Heart left ventricle (tissue), 16 donors: Measurements from ENCODE around the gene SLC12A3. TPM values are rescaled to one million over a fixed set of nuclear protein-coding genes. Genes with fewer than 3 reads are reported as not detected.

Experiments used
- ATAC-seq, 4 donors: fragments of 200-7000 bp; cut with Tn5 transposase; one replicate each; pipeline ENCODE4 v1.9.1; 2020 to 2022; ENCODE audit warnings: moderate library complexity in 4 of 4, mild to moderate bottlenecking in 3 of 4, moderate number of reproducible peaks in 1 of 4
- DNase-seq, 5 donors: peaks; one replicate each; pipeline ENCODE4 v3.0.0-alpha.2; 2020
- H3K27ac ChIP-seq, 12 donors: fragments of 200-600 bp; sonication (generic) in 4 of 12; one replicate each; pipeline versions ENCODE4 v1.5.0 to v1.8.0; 2016 to 2022; ENCODE audit warnings: mild to moderate bottlenecking in 2 of 12
- H3K27me3 ChIP-seq, 9 donors: fragments of 200-600 bp; sonication (generic) in 2 of 9; one replicate each; pipeline versions ENCODE4 v1.5.1 to v1.8.0; 2016 to 2022; ENCODE audit warnings: mild to moderate bottlenecking in 3 of 9
- H3K36me3 ChIP-seq, 9 donors: fragments of 200-600 bp; sonication (generic) in 2 of 9; one replicate each; pipeline versions ENCODE4 v1.5.0 to v1.8.0; 2018 to 2022; ENCODE audit warnings: mild to moderate bottlenecking in 2 of 9
- H3K4me1 ChIP-seq, 12 donors: fragments of 200-600 bp; sonication (generic) in 4 of 12; one replicate each; pipeline versions ENCODE4 v1.5.0 to v1.8.0; 2016 to 2022; ENCODE audit warnings: mild to moderate bottlenecking in 3 of 12
- H3K4me3 ChIP-seq, 12 donors: fragments of 200-600 bp; sonication (generic) in 4 of 12; one replicate each; pipeline versions ENCODE4 v1.5.0 to v1.8.0; 2017 to 2022; ENCODE audit warnings: mild to moderate bottlenecking in 9 of 12, moderate library complexity in 4 of 12
- H3K9me3 ChIP-seq, 12 donors: fragments of 200-600 bp; sonication (generic) in 4 of 12; one replicate each; pipeline versions ENCODE4 v1.5.0 to v1.8.0; 2016 to 2022; ENCODE audit warnings: mild to moderate bottlenecking in 1 of 12
- CTCF ChIP-seq, 12 donors: fragments of 200-600 bp; sonication (generic) in 4 of 12; IDR thresholded peaks; one replicate each; pipeline versions ENCODE4 v1.5.0 to v1.8.0; 2018 to 2022; ENCODE audit warnings: antibody characterized with exemption in 12 of 12, mild to moderate bottlenecking in 5 of 12
- POLR2A ChIP-seq, 2 donors: fragments of 450-650 bp; IDR thresholded peaks; one replicate each; pipeline ENCODE4 v1.6.1; 2017; ENCODE audit warnings: antibody characterized with exemption in 2 of 2, mild to moderate bottlenecking in 2 of 2, moderate library complexity in 2 of 2
- WGBS, 4 donors: extraction: QIAGEN DNeasy Blood & Tissue Kit in 2 of 4; methylation state at CpG; one replicate each; pipeline versions ENCODE4 v1.1.5 to v1.1.7; 2013 to 2018; 5-methylcytosine and 5-hydroxymethylcytosine counted together
- intact Hi-C, 10 donors: fragments of 100-400 bp; cut with DNase I; formaldehyde crosslinking; loops; one replicate each; pipeline versions ENCODE4 v1.11.1 to v1.14.2; 2022
- polyA plus RNA-seq, 2 donors: library from polyadenylated mRNA; stranded (reverse); fragments of 200-250 nt; gene quantifications; one replicate each; pipeline ENCODE4 v1.2.3, GENCODE V29; 2013
- total RNA-seq, 9 donors: library from RNA; depleted of rRNA in 2 of 9; stranded (reverse); fragments of >200 nt in 2 of 9; fragmentation: NEBNext Ultra II Directional in 3 of 9; extraction: Animal tissue kit (Norgen Biotek cat#: 25700) in 3 of 9; gene quantifications; one replicate each; pipeline versions ENCODE4 v1.1.0 to v1.2.4, GENCODE V29; 2016 to 2023
- donor health status: ischemic (EF 13 %, LVEDD 7.1; RV severe dilation, severe dysfunction).
- donor health status: healthy with polysubstance abuse.
- donor health status: DM: no; HTN: yes; CAD: no.
- donor health status: DM: no; HTN: no; CAD: no.
- donor health status: ischemic (EF 25% LVEDD 6.9; RV normal size, moderate dysfunction).
- donor health status: ischemic (EF 25% LVEDD 5.7; RV mildly dilated, moderate dysfunction).
- donor health status: healthy.
- donor health status: DM: yes; HTN: yes; CAD: no.
- donor health status: ischemic (EF 35%, LVEDD 5.7; RV mildly dilated, moderate dysfunction).
- donor health status: nonischemic (EF 11% LVEDD 7.7; RV severe dilation, severe dysfunction).
- donor health status: DM: yes; HTN: yes; CAD: no.
- donor health status: PGD.
- donor health status: ischemic (EF 29% LVEDD 5.4; RV normal size, mild dysfunction).
- donor health status: nonischemic (EF 23%, LVEDD 6.1; RV moderate dilation, normal function).

SLC12A3 gene
- total and polyA plus RNA-seq, 11 donors: 0.08 TPM; not detected in 10

GRCh38 chr16:56841659-56842058, 23.3 kb upstream of the SLC12A3 start:
- H3K27ac ChIP-seq: no peak overlapping the region
- H3K27me3 ChIP-seq: no peaks in the 10 kb centered on the region
- WGBS, 4 donors: 90 to 95% (median 95%) methylated on average over 10 of the region's 10 CpGs
- TF ChIP-seq POLR2A (IDR thresholded peaks at IDR 0.05) (no peak), CTCF (IDR thresholded peaks at IDR 0.05) (no peak)
- H3K9me3 ChIP-seq: no peaks in the 10 kb centered on the region
- ATAC-seq (no peak), DNase-seq (no peak)
- H3K4me3 ChIP-seq: no peak overlapping the region
- intact Hi-C loops: no loop called here
- H3K36me3 ChIP-seq: peaks cover 0 to 92% (median 74%) of the 10 kb centered on the region in 9 donors
- H3K4me1 ChIP-seq: peaks cover 0 to under 1% (median 0%) of the 10 kb centered on the region in 12 donors

- Histone ChIP-seq H3K36me3 (peaks cover 0 to 87% (median 69%) of the 10 kb centered on the region in 9 donors), H3K27ac (no peak overlapping the region), H3K4me1 (peaks cover 0 to 5% (median 0%) of the 10 kb centered on the region in 12 donors), H3K9me3 (no peaks in the 10 kb centered on the region), H3K4me3 (no peak overlapping the region), H3K27me3 (no peaks in the 10 kb centered on the region)
- intact Hi-C loops: no loop called here
- DNase-seq (no peak), ATAC-seq (no peak)
- TF ChIP-seq POLR2A (IDR thresholded peaks at IDR 0.05): no peak
- TF ChIP-seq CTCF (IDR thresholded peaks at IDR 0.05): no peak
Measured at GRCh38 chr16:56842133-56842532, 22.9 kb upstream of the SLC12A3 start.

GRCh38 chr16:56844056-56844455, 21.0 kb upstream of the SLC12A3 start:
- ATAC-seq (no peak), DNase-seq (no peak)
- no peaks in the 10 kb centered on the region for H3K27me3 ChIP-seq
- peaks cover 0 to 68% (median 50%) of the 10 kb centered on the region in 9 donors for H3K36me3 ChIP-seq
- WGBS, 4 donors: 91 to 95% (median 94%) methylated on average over 6 of the region's 6 CpGs
- no peak overlapping the region for H3K27ac ChIP-seq
- TF ChIP-seq POLR2A (IDR thresholded peaks at IDR 0.05) (no peak), CTCF (IDR thresholded peaks at IDR 0.05) (no peak)
- no peak overlapping the region for H3K4me3 ChIP-seq
- peaks cover 0 to 22% (median 13%) of the 10 kb centered on the region in 12 donors for H3K4me1 ChIP-seq
- no peaks in the 10 kb centered on the region for H3K9me3 ChIP-seq
- intact Hi-C loops: no loop called here

GRCh38 chr16:56847173-56847910, 17.7 kb upstream of the SLC12A3 start:
- Histone ChIP-seq H3K27me3 (no peaks in the 10 kb centered on the region), H3K27ac (peak overlapping the region in 1 of 12 donors; percentile 5), H3K36me3 (peaks cover 0 to 36% (median 22%) of the 10 kb centered on the region in 9 donors), H3K9me3 (no peaks in the 10 kb centered on the region), H3K4me3 (no peak overlapping the region), H3K4me1 (peaks cover 0 to 29% (median 14%) of the 10 kb centered on the region in 12 donors)
- ATAC-seq: peak in 1 of 4 donors; percentile 16
- WGBS, 4 donors: 60 to 69% (median 67%) methylated on average over 9 of the region's 9 CpGs
- DNase-seq: no peak
- intact Hi-C loops: no loop called here
- TF ChIP-seq CTCF (IDR thresholded peaks at IDR 0.05) (no peak), POLR2A (IDR thresholded peaks at IDR 0.05) (no peak)
